AG09309 (cell line): Measurements from ENCODE around the gene CDC14A.

Experiments
- DNase-seq: peaks from one replicate; pipeline ENCODE4 v3.0.0-alpha.2; 2010; ENCODE audit warnings: low read depth
- H3K4me3 ChIP-seq: 2 replicates; pipeline ENCODE4 v1.5.1; 2011; ENCODE audit warnings: mild to moderate bottlenecking, low read depth, low read length, moderate library complexity; ENCODE audit not compliant: control insufficient read depth
- CTCF ChIP-seq: IDR thresholded peaks from 2 replicates; pipeline ENCODE4 v1.5.1; 2011; ENCODE audit warnings: mild to moderate bottlenecking, low read depth, low read length, inconsistent platforms; ENCODE audit not compliant: insufficient read depth, control insufficient read depth; ENCODE audit errors: missing control alignments

CDC14A gene

GRCh38 chr1:100482748-100483147 lies 130.4 kb downstream of the CDC14A start:
- H3K4me3 ChIP-seq, result no peak overlapping the region
- DNase-seq, result no peak
- TF ChIP-seq CTCF, result no peak

GRCh38 chr1:100483230-100483629 lies 130.9 kb downstream of the CDC14A start:
- no peak overlapping the region for H3K4me3 ChIP-seq
- DNase-seq, result no peak

GRCh38 chr1:100485855-100486258 lies 133.6 kb downstream of the CDC14A start:
- H3K4me3 ChIP-seq, result no peak overlapping the region
- TF ChIP-seq CTCF, result no peak
- DNase-seq, result no peak

More at GRCh38 chr1:100483230-100483629, 130.9 kb downstream of the CDC14A start:
- no peak for TF ChIP-seq CTCF

- no peak overlapping the region for H3K4me3 ChIP-seq
- no peak for DNase-seq
- TF ChIP-seq CTCF, result no peak
Observed at GRCh38 chr1:100494393-100495084, 142.2 kb downstream of the CDC14A start.

- no peak for DNase-seq
- no peak for TF ChIP-seq CTCF
- H3K4me3 ChIP-seq, result no peak overlapping the region
Observed at GRCh38 chr1:100496896-100497295, 144.6 kb downstream of the CDC14A start.

GRCh38 chr1:100497796-100498195 lies 145.5 kb downstream of the CDC14A start:
- no peak overlapping the region for H3K4me3 ChIP-seq
- DNase-seq, result no peak
- TF ChIP-seq CTCF, result no peak
